Gastroesophageal sphincter (tissue), 4 donors: ENCODE data around the gene B4GALNT3. TPM values are rescaled to one million over a fixed set of nuclear protein-coding genes. Genes with fewer than 3 reads are reported as not detected.

ENCODE experiments used
- ATAC-seq: fragments of 150-250 bp; one replicate; pipeline ENCODE4 v1.9.1; 2016; ENCODE audit warnings: mild to moderate bottlenecking, moderate library complexity
- H3K27ac ChIP-seq, 4 donors: fragments of 200-600 bp; sonication (generic) in 3 of 4; 1 replicate in 3 of 4; 2 replicates in 1 of 4; pipeline ENCODE4 v1.5.1; 2016 to 2019
- H3K27me3 ChIP-seq: fragments of 200-600 bp; sonication (generic); one replicate; pipeline ENCODE4 v1.5.1; 2019
- H3K36me3 ChIP-seq, 2 donors: fragments of 200-600 bp; sonication (generic); one replicate each; pipeline ENCODE4 v1.5.1; 2019; ENCODE audit warnings: control low read depth in 1 of 2
- H3K4me1 ChIP-seq, 3 donors: fragments of 200-600 bp; sonication (generic); 1 replicate in 2 of 3; 2 replicates in 1 of 3; pipeline ENCODE4 v1.5.1; 2016 to 2019; ENCODE audit warnings: control low read depth in 2 of 3
- H3K4me3 ChIP-seq, 2 donors: fragments of 200-600 bp; sonication (generic); one replicate each; pipeline ENCODE4 v1.5.1; 2019; ENCODE audit warnings: mild to moderate bottlenecking in 1 of 2, moderate library complexity in 1 of 2
- H3K9me3 ChIP-seq, 3 donors: fragments of 200-600 bp; sonication (generic); one replicate each; pipeline ENCODE4 v1.5.1; 2017 to 2019; ENCODE audit warnings: control low read depth in 2 of 3
- EP300 ChIP-seq: sonication (generic); formaldehyde crosslinking; IDR thresholded peaks from one replicate; pipeline ENCODE4 v1.6.1; 2017; ENCODE audit warnings: antibody characterized with exemption, mild to moderate bottlenecking
- POLR2A ChIP-seq, 2 donors: fragments of 450-650 bp; IDR thresholded peaks; one replicate each; pipeline ENCODE4 v1.6.1; 2017; ENCODE audit warnings: antibody characterized with exemption in 2 of 2, mild to moderate bottlenecking in 2 of 2, moderate library complexity in 1 of 2
- POLR2AphosphoS5 ChIP-seq: sonication (generic); formaldehyde crosslinking; IDR thresholded peaks from one replicate; pipeline ENCODE4 v1.6.1; 2017; ENCODE audit warnings: antibody characterized with exemption
- WGBS, 2 donors: methylation state at CpG; one replicate each; pipeline ENCODE4 v1.1.5; 2018; ENCODE audit warnings: low coverage in 1 of 2; 5-methylcytosine and 5-hydroxymethylcytosine counted together
- total RNA-seq, 4 donors: library from RNA; depleted of rRNA; stranded (reverse); fragments of >200 nt; gene quantifications; one replicate each; pipeline ENCODE4 v1.1.0, GENCODE V29; 2016
- TF ChIP-seq, protein P1 (sequence below), 4 experiments: fragments of 200-600 bp in 2 of 4; fragments of 450-650 bp in 2 of 4; sonication (generic) in 1 of 4; IDR thresholded peaks; one replicate each; pipeline ENCODE4 v1.5.1; 2017 to 2019; ENCODE audit warnings: antibody characterized with exemption in 4 of 4, mild to moderate bottlenecking in 2 of 4, moderate library complexity in 2 of 4

Gene B4GALNT3
- total RNA-seq, 4 donors from 2014 or later: 0.54 to 1.6 (median 1.4) TPM; not detected in 1

DNA sequence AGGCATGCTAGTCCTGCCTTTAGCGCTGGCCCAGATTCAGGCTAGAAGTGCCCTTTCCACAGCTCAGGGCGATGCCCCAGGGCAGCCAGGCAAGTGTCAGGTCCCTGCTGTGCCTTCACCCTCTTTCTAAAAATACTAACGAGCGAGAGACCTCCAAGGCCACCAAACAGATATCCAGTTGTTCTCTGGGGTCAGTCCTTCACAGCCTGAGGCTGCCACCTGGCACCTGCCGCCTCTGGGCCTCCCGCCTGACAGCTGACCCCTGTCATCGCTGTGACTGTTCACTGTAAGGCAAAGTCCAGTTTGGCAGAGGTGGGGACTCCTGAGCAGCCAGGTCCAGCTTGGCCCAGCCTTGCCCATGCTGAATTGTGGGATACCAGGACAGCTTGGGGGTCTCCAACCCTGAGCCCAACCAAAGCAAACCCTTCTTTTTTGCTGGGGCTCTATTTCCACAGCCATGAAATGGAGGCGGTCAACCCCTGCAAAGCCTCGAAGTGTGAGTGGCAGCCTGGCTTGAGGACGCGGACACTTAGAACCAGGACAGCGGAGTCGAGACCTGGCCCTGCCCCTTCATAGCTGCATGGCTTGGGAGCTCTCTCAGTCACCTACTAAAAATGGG is 123.6 kb downstream of the B4GALNT3 start:
- peaks cover 0 to 10% (median 0%) of the 10 kb centered on the region in 3 donors for H3K4me1 ChIP-seq
- H3K27ac ChIP-seq: no peak overlapping the region
- no peak for ATAC-seq
- no peaks in the 10 kb centered on the region for H3K27me3 ChIP-seq
- 45 to 66% methylated on average over 5 to 6 of the region's 13 CpGs for WGBS, 2 donors
- no peak for TF ChIP-seq POLR2AphosphoS5
- TF ChIP-seq, protein P1, sequence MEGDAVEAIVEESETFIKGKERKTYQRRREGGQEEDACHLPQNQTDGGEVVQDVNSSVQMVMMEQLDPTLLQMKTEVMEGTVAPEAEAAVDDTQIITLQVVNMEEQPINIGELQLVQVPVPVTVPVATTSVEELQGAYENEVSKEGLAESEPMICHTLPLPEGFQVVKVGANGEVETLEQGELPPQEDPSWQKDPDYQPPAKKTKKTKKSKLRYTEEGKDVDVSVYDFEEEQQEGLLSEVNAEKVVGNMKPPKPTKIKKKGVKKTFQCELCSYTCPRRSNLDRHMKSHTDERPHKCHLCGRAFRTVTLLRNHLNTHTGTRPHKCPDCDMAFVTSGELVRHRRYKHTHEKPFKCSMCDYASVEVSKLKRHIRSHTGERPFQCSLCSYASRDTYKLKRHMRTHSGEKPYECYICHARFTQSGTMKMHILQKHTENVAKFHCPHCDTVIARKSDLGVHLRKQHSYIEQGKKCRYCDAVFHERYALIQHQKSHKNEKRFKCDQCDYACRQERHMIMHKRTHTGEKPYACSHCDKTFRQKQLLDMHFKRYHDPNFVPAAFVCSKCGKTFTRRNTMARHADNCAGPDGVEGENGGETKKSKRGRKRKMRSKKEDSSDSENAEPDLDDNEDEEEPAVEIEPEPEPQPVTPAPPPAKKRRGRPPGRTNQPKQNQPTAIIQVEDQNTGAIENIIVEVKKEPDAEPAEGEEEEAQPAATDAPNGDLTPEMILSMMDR (IDR thresholded peaks at IDR 0.05): no peak
- no peak for TF ChIP-seq EP300
- TF ChIP-seq POLR2A (IDR thresholded peaks at IDR 0.05): no peak
- H3K4me3 ChIP-seq: no peak overlapping the region
- H3K36me3 ChIP-seq: no peaks in the 10 kb centered on the region
- no peaks in the 10 kb centered on the region for H3K9me3 ChIP-seq

DNA sequence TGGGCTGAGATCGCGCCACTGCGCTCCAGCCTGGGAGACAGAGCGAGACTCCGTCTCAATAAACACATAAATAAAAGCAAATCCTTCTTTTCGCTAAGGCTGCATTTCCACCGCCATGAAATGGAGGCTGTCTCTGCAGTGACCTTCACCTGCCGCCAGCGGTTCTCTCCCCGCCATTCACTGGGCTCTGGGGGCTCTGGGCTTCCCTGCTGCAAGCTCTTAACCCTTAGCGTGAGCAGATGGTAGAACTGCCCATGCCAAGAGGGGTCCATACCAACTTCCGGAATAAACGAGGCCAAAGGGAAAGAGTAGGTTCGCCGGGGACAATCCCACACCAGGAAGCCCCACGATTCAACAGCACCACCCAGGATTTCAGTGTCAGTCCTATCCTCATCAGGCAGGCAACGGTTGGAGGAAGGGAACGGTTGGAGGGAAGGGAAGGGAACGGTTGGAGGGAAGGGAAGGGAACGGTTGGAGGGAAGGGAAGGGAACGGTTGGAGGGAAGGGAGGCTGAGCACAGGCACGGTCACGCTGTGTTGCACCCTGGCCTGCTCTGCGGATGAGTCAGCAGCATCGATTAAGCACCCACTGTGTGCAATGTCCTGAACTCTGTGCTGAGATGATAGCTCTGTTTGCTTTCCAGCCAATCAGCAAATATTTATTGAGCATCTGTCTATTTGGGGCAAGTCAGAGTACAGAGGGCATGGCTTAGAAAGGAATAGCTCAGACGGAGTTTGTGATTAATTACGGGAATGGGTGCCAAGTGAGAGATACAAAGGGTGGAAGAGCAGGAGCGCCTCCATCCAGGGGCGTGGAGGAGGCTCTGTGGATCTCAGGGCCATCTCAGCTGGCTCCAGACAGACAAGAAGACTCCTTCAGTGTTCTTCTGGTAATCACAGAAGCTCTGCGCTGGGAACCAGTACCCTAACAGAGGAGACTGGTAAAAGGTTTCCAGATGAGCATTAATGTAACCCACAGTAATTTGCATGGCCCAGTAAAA is 125.6 kb downstream of the B4GALNT3 start:
- 75 to 83% methylated on average over 5 to 28 of the region's 30 CpGs for WGBS, 2 donors
- Histone ChIP-seq H3K36me3 (no peaks in the 10 kb centered on the region), H3K4me3 (no peak overlapping the region), H3K4me1 (no peaks in the 10 kb centered on the region), H3K27ac (no peak overlapping the region), H3K27me3 (no peaks in the 10 kb centered on the region), H3K9me3 (no peaks in the 10 kb centered on the region)
- no peak for ATAC-seq
- TF ChIP-seq, protein P1 (IDR thresholded peaks at IDR 0.05): no peak
- no peak for TF ChIP-seq POLR2A (IDR thresholded peaks at IDR 0.05)
- TF ChIP-seq EP300: no peak
- no peak for TF ChIP-seq POLR2AphosphoS5

- Histone ChIP-seq H3K27me3 (no peaks in the 10 kb centered on the region), H3K27ac (no peak overlapping the region), H3K9me3 (no peaks in the 10 kb centered on the region), H3K4me3 (no peak overlapping the region), H3K4me1 (no peaks in the 10 kb centered on the region), H3K36me3 (no peaks in the 10 kb centered on the region)
- no peak for TF ChIP-seq POLR2AphosphoS5
- TF ChIP-seq EP300: no peak
- TF ChIP-seq, protein P1 (IDR thresholded peaks at IDR 0.05): no peak
- no peak for TF ChIP-seq POLR2A (IDR thresholded peaks at IDR 0.05)
- ATAC-seq: no peak
- WGBS, 2 donors: 96 to 100% methylated on average over 3 to 4 of the region's 16 CpGs
These were observed 126.8 kb downstream of the B4GALNT3 start for GRCh38 chr12:586318-587071.

DNA sequence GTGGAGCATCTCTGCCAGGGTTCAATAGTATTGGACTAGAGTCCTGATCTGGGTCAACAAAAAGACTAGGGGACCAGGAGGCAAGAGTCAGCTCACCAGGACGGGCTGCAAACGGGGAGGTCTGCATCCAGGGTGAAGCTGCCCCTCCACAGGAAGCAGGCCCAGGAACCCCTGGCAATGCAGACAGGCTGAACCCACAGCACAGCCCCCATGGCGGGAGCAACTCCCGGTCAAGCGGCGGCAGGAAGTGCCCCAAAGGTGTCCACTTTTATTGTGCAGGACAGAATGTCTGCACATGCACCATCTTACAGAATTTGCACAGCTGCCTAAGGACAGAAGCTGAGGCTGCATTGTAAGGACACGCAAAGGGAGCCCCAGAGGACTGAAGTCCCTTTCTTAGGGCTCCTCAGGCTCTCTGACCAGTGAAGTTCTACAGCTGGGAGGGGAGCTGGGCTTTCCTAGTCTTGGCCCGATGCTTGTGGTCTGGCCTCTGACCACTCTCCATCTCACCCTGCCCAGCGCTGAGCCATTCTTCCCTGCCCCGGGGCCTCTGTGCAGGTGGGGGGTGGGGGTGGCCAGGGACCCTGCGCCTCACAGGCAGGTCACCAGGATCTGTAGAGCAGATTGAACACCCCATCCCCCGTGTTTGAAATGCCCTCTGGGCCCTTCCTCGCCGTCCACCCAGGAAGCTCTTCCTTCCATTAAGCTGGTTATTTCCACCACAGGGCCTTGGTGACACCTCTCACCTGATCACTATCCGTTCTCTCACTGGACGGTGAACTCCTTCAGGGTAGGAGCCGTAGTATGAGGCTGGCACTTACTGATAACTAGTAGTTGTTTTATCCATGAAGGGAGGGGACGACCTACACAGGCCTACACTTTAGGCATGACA is 127.6 kb downstream of the B4GALNT3 start:
- no peaks in the 10 kb centered on the region for H3K9me3 ChIP-seq
- 81 to 86% methylated on average over 5 to 7 of the region's 18 CpGs for WGBS, 2 donors
- no peak overlapping the region for H3K27ac ChIP-seq
- ATAC-seq: no peak
- TF ChIP-seq, protein P1 (IDR thresholded peaks at IDR 0.05): no peak
- TF ChIP-seq POLR2AphosphoS5: no peak
- TF ChIP-seq EP300: no peak
- TF ChIP-seq POLR2A (IDR thresholded peaks at IDR 0.05): no peak
- no peak overlapping the region for H3K4me3 ChIP-seq
- H3K4me1 ChIP-seq: no peaks in the 10 kb centered on the region
- no peaks in the 10 kb centered on the region for H3K27me3 ChIP-seq
- no peaks in the 10 kb centered on the region for H3K36me3 ChIP-seq
